Neural crest cell (in vitro differentiated cells): ENCODE data around the gene PRKN. TPM values are rescaled to one million over a fixed set of nuclear protein-coding genes. Genes with fewer than 3 reads are reported as not detected.
A peak's percentile ranks its signal among the peaks of the same experiment; 100 is the strongest.

Source experiments
- DNase-seq: peaks from one replicate; pipeline ENCODE4 v3.0.0; 2021; ENCODE audit warnings: low read depth, mixed read lengths, low spot score
- H3K27ac Mint-ChIP-seq: one replicate; pipeline ENCODE4 v1.8.0; 2021; ENCODE audit warnings: mild to moderate bottlenecking, mixed read lengths; ENCODE audit not compliant: unreplicated experiment
- H3K27me3 Mint-ChIP-seq: 2 replicates; pipeline ENCODE4 v1.8.0; 2021; ENCODE audit warnings: low read depth, mild to moderate bottlenecking, mixed read lengths
- H3K36me3 Mint-ChIP-seq: 2 replicates; pipeline ENCODE4 v1.8.0; 2021; ENCODE audit warnings: low read depth, mild to moderate bottlenecking, mixed read lengths
- H3K4me1 Mint-ChIP-seq: 2 replicates; pipeline ENCODE4 v1.8.0; 2021; ENCODE audit warnings: mixed read lengths
- H3K4me3 Mint-ChIP-seq: one replicate; pipeline ENCODE4 v1.8.0; 2021; ENCODE audit warnings: mild to moderate bottlenecking, mixed read lengths
- H3K9me3 Mint-ChIP-seq: 2 replicates; pipeline ENCODE4 v1.8.0; 2021; ENCODE audit warnings: mixed read lengths
- CTCF ChIP-seq: fragments of 200-600 bp; sonication (generic); conservative IDR thresholded peaks from 2 replicates; pipeline ENCODE4 v1.5.0; 2021; ENCODE audit warnings: antibody characterized with exemption, mild to moderate bottlenecking
- total RNA-seq: library from RNA; stranded (reverse); gene quantifications from 2 replicates; pipeline ENCODE4 v1.2.1, GENCODE V29; 2021

Gene PRKN
- total RNA-seq, 1 donor from 2014 or later = 3.2 TPM

- DNase-seq = no peak
- Mint-ChIP-seq H3K27ac (no peak overlapping the region), H3K27me3 (no peaks in the 10 kb centered on the region), H3K36me3 (no peaks in the 10 kb centered on the region), H3K4me1 (peaks cover 4% of the 10 kb centered on the region), H3K4me3 (no peak overlapping the region), H3K9me3 (peaks cover 2% of the 10 kb centered on the region)
- TF ChIP-seq CTCF = no peak
Observed at GRCh38 chr6:161630674-161631073, 1096.9 kb downstream of the PRKN start.

- no peaks in the 10 kb centered on the region for H3K27me3 Mint-ChIP-seq
- H3K4me1 Mint-ChIP-seq = peaks cover 4% of the 10 kb centered on the region
- no peak overlapping the region for H3K4me3 Mint-ChIP-seq
Observed at GRCh38 chr6:161626132-161626676, 1101.4 kb downstream of the PRKN start.

GRCh38 chr6:161624111-161624510, 1103.5 kb downstream of the PRKN start:
- no peak overlapping the region for H3K27ac Mint-ChIP-seq
- H3K27me3 Mint-ChIP-seq = no peaks in the 10 kb centered on the region
- no peaks in the 10 kb centered on the region for H3K4me1 Mint-ChIP-seq
- no peaks in the 10 kb centered on the region for H3K36me3 Mint-ChIP-seq
- no peak for TF ChIP-seq CTCF
- H3K9me3 Mint-ChIP-seq = peaks cover 10% of the 10 kb centered on the region
- no peak overlapping the region for H3K4me3 Mint-ChIP-seq
- no peak for DNase-seq

More at GRCh38 chr6:161626132-161626676, 1101.4 kb downstream of the PRKN start:
- Mint-ChIP-seq H3K36me3 (no peaks in the 10 kb centered on the region), H3K9me3 (peaks cover 5% of the 10 kb centered on the region), H3K27ac (no peak overlapping the region)
- TF ChIP-seq CTCF = no peak
- no peak for DNase-seq

- no peak for TF ChIP-seq CTCF
- Mint-ChIP-seq H3K4me3 (no peak overlapping the region), H3K27me3 (no peaks in the 10 kb centered on the region), H3K36me3 (no peaks in the 10 kb centered on the region), H3K27ac (no peak overlapping the region), H3K4me1 (peaks cover 12% of the 10 kb centered on the region), H3K9me3 (peaks cover 10% of the 10 kb centered on the region)
- DNase-seq = no peak
Observed at GRCh38 chr6:161622779-161623178, 1104.8 kb downstream of the PRKN start.

DNA sequence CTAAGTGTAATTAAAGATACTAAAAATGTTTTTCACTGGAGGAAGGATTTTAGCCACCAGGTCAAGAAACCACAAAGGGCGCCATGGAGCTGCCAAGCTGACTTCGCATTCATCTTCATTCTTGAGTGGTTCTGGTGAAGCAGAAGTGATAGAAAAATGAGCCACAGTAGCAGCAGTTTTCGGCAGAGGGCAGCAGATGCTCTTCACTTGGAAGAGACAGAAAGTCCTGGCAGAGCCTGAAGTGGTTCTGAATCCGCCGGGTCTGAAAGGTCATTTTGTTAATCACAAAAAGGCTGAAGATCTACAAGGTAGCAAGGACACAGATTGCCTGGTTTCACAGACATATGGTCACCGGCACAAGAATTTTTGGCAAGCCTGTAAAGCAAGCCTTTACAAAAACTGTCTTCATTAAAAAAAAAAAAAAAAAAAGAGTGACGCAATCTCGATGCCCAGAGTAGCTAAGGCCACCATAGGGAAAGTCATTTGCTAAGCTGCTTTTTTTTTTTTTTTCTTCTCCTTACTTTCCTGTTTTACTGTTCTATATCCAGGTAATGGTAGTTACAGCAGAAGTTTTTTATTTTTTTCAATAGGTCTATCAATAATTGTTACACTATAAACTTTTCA, 1108.6 kb downstream of the PRKN start:
- Mint-ChIP-seq H3K9me3 (peaks cover 5% of the 10 kb centered on the region), H3K27ac (no peak overlapping the region), H3K4me1 (peaks cover 16% of the 10 kb centered on the region), H3K4me3 (peak overlapping the region; percentile 10), H3K36me3 (no peaks in the 10 kb centered on the region), H3K27me3 (no peaks in the 10 kb centered on the region)
- TF ChIP-seq CTCF = peak; percentile 54
- peak; percentile 21 for DNase-seq
